SH-SY5Y (cell line): Measurements from ENCODE around the gene MYT1.

Experiments
- GATA2 ChIP-seq: IDR thresholded peaks from 2 replicates; pipeline ENCODE4 v1.6.1; 2011; ENCODE audit warnings: mild to moderate bottlenecking, low read depth, low read length
- GATA3 ChIP-seq: IDR thresholded peaks from 2 replicates; pipeline ENCODE4 v1.6.1; 2011; ENCODE audit warnings: low read depth, mild to moderate bottlenecking, low read length, moderate library complexity

DNA sequence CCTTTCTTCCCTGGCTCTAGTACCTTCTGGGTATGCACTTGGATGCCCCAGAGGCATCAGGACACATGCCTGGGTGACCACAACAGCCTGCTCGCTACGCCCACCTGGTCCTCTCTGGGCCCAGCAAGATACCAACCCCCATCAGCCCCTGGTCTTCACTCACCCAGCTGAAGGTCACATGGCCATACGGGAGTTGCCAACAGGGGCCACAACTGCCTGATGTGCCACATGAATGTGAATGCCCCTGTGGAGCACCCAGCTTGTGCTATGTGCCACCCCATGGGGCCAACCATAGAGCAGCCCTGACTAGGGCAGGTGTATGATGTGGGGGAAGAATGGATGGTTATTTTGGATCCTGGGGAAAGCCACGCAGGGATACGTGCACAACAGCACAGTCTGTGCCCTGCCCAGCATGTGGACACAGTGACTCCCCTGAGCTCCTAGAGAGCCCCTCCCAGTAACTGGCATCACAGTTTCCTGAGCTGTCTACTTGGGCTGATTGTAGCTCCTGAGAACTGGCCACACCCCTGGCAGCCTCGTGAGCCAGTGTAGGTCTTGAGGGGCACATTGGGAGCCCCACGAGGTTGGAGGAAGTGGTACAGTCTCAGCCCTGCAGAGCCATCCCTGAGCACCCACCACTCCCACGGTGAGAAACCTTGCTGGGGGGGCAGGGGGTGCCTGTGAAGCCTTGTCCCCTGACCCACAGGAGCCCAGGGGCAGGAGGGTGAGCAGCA is 80.8 kb downstream of the MYT1 start:
- TF ChIP-seq GATA2 (no peak), GATA3 (no peak)
